ENCODE results near the gene TSPAN18.

DNA sequence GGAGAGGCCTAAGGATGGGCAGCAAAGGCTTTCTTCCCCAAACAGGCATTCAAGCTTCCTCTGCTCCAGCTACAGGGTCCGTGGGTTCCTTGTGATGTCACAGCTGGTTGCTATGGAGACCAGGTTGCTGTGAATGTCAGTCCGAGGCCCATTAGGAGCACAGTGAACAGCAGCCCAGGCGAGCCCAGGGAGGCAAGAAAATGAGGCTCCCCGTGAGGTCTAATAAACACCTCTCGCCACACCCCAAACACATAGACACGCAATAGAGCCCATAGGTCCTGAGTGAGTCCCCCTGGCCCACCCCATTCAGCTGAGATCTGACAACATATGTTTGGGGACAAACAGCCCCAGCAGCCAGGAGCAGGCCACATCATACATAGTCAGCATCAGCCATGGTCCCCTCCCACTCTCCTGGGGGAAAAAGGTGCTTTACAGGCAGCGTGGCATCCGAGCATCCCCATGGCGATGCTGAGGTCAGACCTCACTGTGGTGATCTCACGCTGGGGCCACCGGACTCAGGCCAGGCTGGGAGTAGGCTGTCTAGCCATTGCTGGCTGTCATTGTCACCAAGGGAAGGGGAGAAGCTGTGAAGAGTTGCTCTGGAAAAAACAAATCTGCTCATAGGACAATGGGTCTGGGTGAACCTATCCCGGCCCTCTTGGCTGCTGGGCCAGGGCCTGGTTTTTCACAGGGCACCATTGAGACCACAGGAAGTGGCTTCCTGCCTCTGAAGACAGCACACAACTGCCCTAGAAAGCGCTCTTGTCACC, 247.1 kb downstream of the TSPAN18 start:
- no peak for TF ChIP-seq EP300 (IDR thresholded peaks at IDR 0.05)
- TF ChIP-seq, protein P1, sequence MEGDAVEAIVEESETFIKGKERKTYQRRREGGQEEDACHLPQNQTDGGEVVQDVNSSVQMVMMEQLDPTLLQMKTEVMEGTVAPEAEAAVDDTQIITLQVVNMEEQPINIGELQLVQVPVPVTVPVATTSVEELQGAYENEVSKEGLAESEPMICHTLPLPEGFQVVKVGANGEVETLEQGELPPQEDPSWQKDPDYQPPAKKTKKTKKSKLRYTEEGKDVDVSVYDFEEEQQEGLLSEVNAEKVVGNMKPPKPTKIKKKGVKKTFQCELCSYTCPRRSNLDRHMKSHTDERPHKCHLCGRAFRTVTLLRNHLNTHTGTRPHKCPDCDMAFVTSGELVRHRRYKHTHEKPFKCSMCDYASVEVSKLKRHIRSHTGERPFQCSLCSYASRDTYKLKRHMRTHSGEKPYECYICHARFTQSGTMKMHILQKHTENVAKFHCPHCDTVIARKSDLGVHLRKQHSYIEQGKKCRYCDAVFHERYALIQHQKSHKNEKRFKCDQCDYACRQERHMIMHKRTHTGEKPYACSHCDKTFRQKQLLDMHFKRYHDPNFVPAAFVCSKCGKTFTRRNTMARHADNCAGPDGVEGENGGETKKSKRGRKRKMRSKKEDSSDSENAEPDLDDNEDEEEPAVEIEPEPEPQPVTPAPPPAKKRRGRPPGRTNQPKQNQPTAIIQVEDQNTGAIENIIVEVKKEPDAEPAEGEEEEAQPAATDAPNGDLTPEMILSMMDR (IDR thresholded peaks at IDR 0.05), result no peak
- no peak for TF ChIP-seq POLR2A (IDR thresholded peaks at IDR 0.05; ENCODE audit: low read depth)
- no peak for TF ChIP-seq POLR2AphosphoS5 (IDR thresholded peaks at IDR 0.05)
